A549 (cell line): ENCODE measurements around the gene SAP30L.

Experiments used
- CTCF ChIP-seq: fragments of >200 bp; sonication (Bioruptor Twin); formaldehyde crosslinking; IDR thresholded peaks from 3 replicates; pipeline ENCODE4 v1.5.1; 2016
- HDAC2 ChIP-seq: fragments of 200-600 bp; sonication (generic); IDR thresholded peaks from 2 replicates; pipeline ENCODE4 v1.6.1; 2016

DNA sequence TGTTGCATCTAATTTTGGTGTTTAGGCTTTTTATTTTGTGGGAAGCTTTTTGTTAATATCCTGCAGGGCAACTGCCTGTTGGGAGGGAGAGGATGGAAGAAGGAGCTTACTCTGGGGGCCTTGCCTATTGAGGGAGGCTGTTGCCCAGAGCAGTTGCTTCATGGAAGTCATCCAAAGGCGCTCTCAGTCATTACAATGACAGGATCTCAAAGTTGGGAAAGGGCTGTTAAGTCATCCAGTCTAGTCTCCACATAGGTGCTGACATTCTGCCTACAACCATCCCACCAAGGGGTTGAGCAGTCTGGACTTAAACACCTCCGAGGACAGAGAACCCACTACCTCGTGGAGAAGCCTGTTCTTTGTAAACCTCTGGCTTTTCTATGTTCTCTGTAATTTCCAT, 13.2 kb downstream of the SAP30L start:
- no peak for TF ChIP-seq CTCF
- no peak for TF ChIP-seq HDAC2
